Choroid plexus epithelial cell (primary cell): Measurements from ENCODE around the gene MANEA.
A peak's percentile ranks its signal among the peaks of the same experiment; 100 is the strongest.
"Not testable (repeated sequence)": the region's sequence is repeated elsewhere in the genome, so short reads cannot be mapped to it uniquely, and the experiment has no call there.

ENCODE experiments used
- DNase-seq: peaks from one replicate; pipeline ENCODE4 v3.0.0-alpha.2; 2010; ENCODE audit warnings: low read depth
- H3K4me3 ChIP-seq: 2 replicates; pipeline ENCODE4 v1.5.1; 2011; ENCODE audit warnings: low read depth, mild to moderate bottlenecking, control low read depth, low read length, moderate library complexity
- CTCF ChIP-seq: conservative IDR thresholded peaks from 2 replicates; pipeline ENCODE4 v1.5.1; 2011; ENCODE audit warnings: low read depth, mild to moderate bottlenecking, control low read depth, inconsistent platforms, low read length, moderate library complexity

Gene MANEA

GRCh38 chr6:95569560-95569959, 7.8 kb upstream of the MANEA start:
- no peak for TF ChIP-seq CTCF
- DNase-seq = no peak

GRCh38 chr6:95572098-95572497, 5.2 kb upstream of the MANEA start:
- TF ChIP-seq CTCF = no peak
- no peak overlapping the region for H3K4me3 ChIP-seq
- no peak for DNase-seq

More at GRCh38 chr6:95569560-95569959, 7.8 kb upstream of the MANEA start:
- no peak overlapping the region for H3K4me3 ChIP-seq

GRCh38 chr6:95574811-95575210, 2.5 kb upstream of the MANEA start:
- no peak overlapping the region for H3K4me3 ChIP-seq
- no peak for TF ChIP-seq CTCF
- DNase-seq = peak; percentile 69

GRCh38 chr6:95576218-95576997, 927 bp upstream of the MANEA start:
- H3K4me3 ChIP-seq = peak overlapping the region; percentile 71
- TF ChIP-seq CTCF = no peak
- peak; percentile 39 for DNase-seq

- no peak for TF ChIP-seq CTCF
- DNase-seq = no peak
- H3K4me3 ChIP-seq = peak overlapping the region; percentile 71
Observed at GRCh38 chr6:95576998-95577303, 384 bp upstream of the MANEA start.

GRCh38 chr6:95578106-95578410, 723 bp downstream of the MANEA start:
- no peak for DNase-seq
- peak overlapping the region; percentile 71 for H3K4me3 ChIP-seq
- TF ChIP-seq CTCF = no peak

GRCh38 chr6:95581073-95581472, 3.7 kb downstream of the MANEA start:
- no peak overlapping the region for H3K4me3 ChIP-seq
- TF ChIP-seq CTCF = no peak
- peak; percentile 23 for DNase-seq

GRCh38 chr6:95584226-95584625, 6.9 kb downstream of the MANEA start:
- H3K4me3 ChIP-seq, DNase-seq: not testable (repeated sequence)
